ENCODE measurements around the gene DHRSX. TPM values are rescaled to one million over a fixed set of nuclear protein-coding genes. Genes with fewer than 3 reads are reported as not detected.

Gene DHRSX
- total and polyA plus RNA-seq, 9 of the 15 experiments (the other 6 are each of a cell fraction or from before 2014, with no cell fraction given) = 0.59 to 11.0 (median 6.2) TPM

GRCh38 chrX:2447484-2447883, 53.3 kb downstream of the DHRSX start:
- no peaks in the 10 kb centered on the region for H3K9me3 ChIP-seq (replicated peaks; ENCODE audit: control insufficient read depth, insufficient read depth, low read depth, low read length)
- H3K9me1 ChIP-seq (ENCODE audit: control insufficient read depth, insufficient read depth, low read length) = no peaks in the 10 kb centered on the region
- peaks cover 0 to 4% of the 10 kb centered on the region in 2 experiments; a peak in 3 of 5 replicates for H3K4me1 ChIP-seq (replicated peaks in 1 of 2; ENCODE audit: control insufficient read depth in 2 of 2, insufficient read depth in 2 of 2, low read length in 2 of 2)
- ChIA-PET POLR2A (no interaction called here), CTCF (ENCODE audit: low intra/inter-chr PET ratio) (no interaction called here)
- no TSS peak for BruUV-seq (replicated peaks)
- no peaks in the 10 kb centered on the region; the same call in 2 of the 3 replicates for H3K79me2 ChIP-seq (ENCODE audit: control insufficient read depth, insufficient read depth, low read length)
- intact Hi-C loops (cut with micrococcal nuclease) (no loop called here), in situ Hi-C loops (cut with MboI) (no loop called here)
- H3K27me3 ChIP-seq (ENCODE audit: control insufficient read depth in 2 of 2, insufficient read depth in 2 of 2, low read length in 2 of 2) = no peaks in the 10 kb centered on the region
- H3K36me3 ChIP-seq (ENCODE audit: control insufficient read depth, insufficient read depth, low read length) = no peaks in the 10 kb centered on the region
- FAIRE-seq = no peak
- no peak for ATAC-seq
- no peak overlapping the region for H3K27ac ChIP-seq (ENCODE audit: extremely low read depth, low read depth, low read length)
- WGBS (ENCODE audit: insufficient coverage, low coverage, missing lambda C conversion rate) = 42% methylated on average over 2 of the region's 2 CpGs
- no peaks in the 10 kb centered on the region for H4K20me1 ChIP-seq (replicated peaks; ENCODE audit: control insufficient read depth, insufficient read depth, low read length)
- DNase-seq (ENCODE audit: extremely low read depth in 1 of 4, low spot score in 3 of 4) = no peak
- no peak overlapping the region for H3K4me2 ChIP-seq (ENCODE audit: insufficient read depth, low read length)
- no peak overlapping the region for H2AFZ ChIP-seq (ENCODE audit: low read depth, low read length)
- H3K9ac ChIP-seq (ENCODE audit: insufficient read depth in 1 of 2, low read depth in 2 of 2, low read length in 2 of 2) = no peak overlapping the region
- H3K4me3 ChIP-seq = no peak overlapping the region
- TF ChIP-seq ZNF146 (CRISPR knock-in tag; IDR thresholded peaks at IDR 0.05; ENCODE audit: unreplicated experiment) (peak; percentile 95), KDM5B (IDR thresholded peaks at IDR 0.05; ENCODE audit: insufficient replicate concordance, low read depth, low read length) (no peak), ZNF184 (CRISPR knock-in tag; IDR thresholded peaks at IDR 0.05) (no peak), SMAD3 (CRISPR knock-in tag; conservative IDR thresholded peaks at IDR 0.05) (no peak), RBM25 (IDR thresholded peaks at IDR 0.05; ENCODE audit: low read depth, low read length, severe bottlenecking) (peak; percentile 60)

- Histone ChIP-seq H3K79me2 (ENCODE audit: control insufficient read depth, insufficient read depth, low read length) (no peaks in the 10 kb centered on the region; the same call in 2 of the 3 replicates), H3K4me1 (replicated peaks in 1 of 2; ENCODE audit: control insufficient read depth in 2 of 2, insufficient read depth in 2 of 2, low read length in 2 of 2) (peaks cover 0 to 4% of the 10 kb centered on the region in 2 experiments; a peak in 3 of 5 replicates), H3K9ac (ENCODE audit: insufficient read depth in 1 of 2, low read depth in 2 of 2, low read length in 2 of 2) (no peak overlapping the region), H3K27ac (ENCODE audit: extremely low read depth, low read depth, low read length) (no peak overlapping the region), H3K36me3 (ENCODE audit: control insufficient read depth, insufficient read depth, low read length) (no peaks in the 10 kb centered on the region), H3K27me3 (ENCODE audit: control insufficient read depth in 2 of 2, insufficient read depth in 2 of 2, low read length in 2 of 2) (no peaks in the 10 kb centered on the region), H3K9me3 (replicated peaks; ENCODE audit: control insufficient read depth, insufficient read depth, low read depth, low read length) (no peaks in the 10 kb centered on the region), H2AFZ (ENCODE audit: low read depth, low read length) (no peak overlapping the region), H3K4me3 (no peak overlapping the region), H3K4me2 (ENCODE audit: insufficient read depth, low read length) (no peak overlapping the region), H4K20me1 (replicated peaks; ENCODE audit: control insufficient read depth, insufficient read depth, low read length) (no peaks in the 10 kb centered on the region), H3K9me1 (ENCODE audit: control insufficient read depth, insufficient read depth, low read length) (no peaks in the 10 kb centered on the region)
- CTCF ChIA-PET (ENCODE audit: low intra/inter-chr PET ratio) = no interaction called here
- no peak for ATAC-seq
- FAIRE-seq = peak; percentile 58
- in situ Hi-C loops (cut with MboI) = no loop called here
- 88% methylated on average over 10 of the region's 14 CpGs for WGBS (ENCODE audit: insufficient coverage, low coverage, missing lambda C conversion rate)
- intact Hi-C loops (cut with micrococcal nuclease) = no loop called here
- DNase-seq (ENCODE audit: extremely low read depth in 1 of 4, low spot score in 3 of 4) = no peak
- POLR2A ChIA-PET = no interaction called here
- BruUV-seq (replicated peaks) = no TSS peak
- TF ChIP-seq EWSR1 (IDR thresholded peaks at IDR 0.05; ENCODE audit: borderline replicate concordance, low read depth, partially characterized antibody) (no peak), ZNF518B (CRISPR knock-in tag; IDR thresholded peaks at IDR 0.05) (no peak), XRCC4 (IDR thresholded peaks at IDR 0.05; ENCODE audit: extremely low read depth, insufficient read depth, insufficient read length) (no peak), NR2F6 (CRISPR knock-in tag; IDR thresholded peaks at IDR 0.05) (no peak), CCAR2 (IDR thresholded peaks at IDR 0.05; ENCODE audit: low read depth, low read length) (no peak), ZNF668 (CRISPR knock-in tag; IDR thresholded peaks at IDR 0.05) (no peak)
These were observed 54.0 kb downstream of the DHRSX start for GRCh38 chrX:2446815-2447214.
